Liver (tissue), 9 donors: ENCODE results near the gene FGFR3. TPM values are rescaled to one million over a fixed set of nuclear protein-coding genes. Genes with fewer than 3 reads are reported as not detected.
A peak's percentile ranks its signal among the peaks of the same experiment; 100 is the strongest.

ENCODE experiments used
- DNase-seq: peaks from one replicate; pipeline ENCODE4 v3.0.0-alpha.2; 2017; ENCODE audit warnings: low spot score
- H3K27ac ChIP-seq, 2 donors: one replicate each; pipeline ENCODE4 v1.7.0; 2013; ENCODE audit warnings: inconsistent platforms in 2 of 2, low read length in 2 of 2, control low read depth in 1 of 2, low read depth in 1 of 2, mild to moderate bottlenecking in 1 of 2
- H3K27me3 ChIP-seq, 4 donors: one replicate each; pipeline versions ENCODE4 v1.6.1 to v1.7.0; 2013; ENCODE audit warnings: low read length in 3 of 4, inconsistent platforms in 1 of 4, mild to moderate bottlenecking in 1 of 4, moderate library complexity in 1 of 4; ENCODE audit not compliant: control insufficient read depth in 4 of 4, insufficient read depth in 4 of 4
- H3K36me3 ChIP-seq, 4 donors: one replicate each; pipeline versions ENCODE4 v1.6.1 to v1.7.0; 2013; ENCODE audit warnings: low read length in 3 of 4, mild to moderate bottlenecking in 3 of 4, low read depth in 1 of 4, moderate library complexity in 1 of 4; ENCODE audit not compliant: control insufficient read depth in 4 of 4, insufficient read depth in 3 of 4
- H3K4me1 ChIP-seq, 4 donors: one replicate each; pipeline versions ENCODE4 v1.6.1 to v1.7.0; 2013; ENCODE audit warnings: low read length in 3 of 4, mild to moderate bottlenecking in 3 of 4, moderate library complexity in 1 of 4; ENCODE audit not compliant: control insufficient read depth in 4 of 4, insufficient read depth in 4 of 4
- H3K4me3 ChIP-seq, 3 donors: one replicate each; pipeline versions ENCODE4 v1.6.1 to v1.7.0; 2013; ENCODE audit warnings: low read length in 3 of 3, control low read depth in 1 of 3, low read depth in 1 of 3, mild to moderate bottlenecking in 1 of 3
- H3K9ac ChIP-seq, 2 donors: one replicate each; pipeline ENCODE4 v1.7.0; 2013; ENCODE audit warnings: low read length in 2 of 2, mild to moderate bottlenecking in 2 of 2, moderate library complexity in 2 of 2, control low read depth in 1 of 2, low read depth in 1 of 2
- H3K9me3 ChIP-seq, 4 donors: one replicate each; pipeline versions ENCODE4 v1.6.1 to v1.7.0; 2013; ENCODE audit warnings: low read length in 3 of 4; ENCODE audit not compliant: control insufficient read depth in 4 of 4
- EGR1 ChIP-seq, 2 donors: IDR thresholded peaks; 2 replicates each; pipeline ENCODE4 v1.6.1; 2016 to 2018; ENCODE audit warnings: antibody characterized with exemption in 2 of 2, low read depth in 2 of 2
- FOXA2 ChIP-seq: IDR thresholded peaks from 2 replicates; pipeline ENCODE4 v1.6.1; 2016; ENCODE audit warnings: antibody characterized with exemption
- GABPA ChIP-seq, 2 donors: IDR thresholded peaks in 1 of 2; conservative IDR thresholded peaks in 1 of 2; 2 replicates each; pipeline ENCODE4 v1.6.1; 2016; ENCODE audit warnings: antibody characterized with exemption in 2 of 2, mild to moderate bottlenecking in 1 of 2, moderate library complexity in 1 of 2
- HNF4G ChIP-seq: IDR thresholded peaks from 2 replicates; pipeline ENCODE4 v1.6.1; 2016; ENCODE audit warnings: antibody characterized with exemption
- NR2F2 ChIP-seq: IDR thresholded peaks from 2 replicates; pipeline ENCODE4 v1.6.1; 2016; ENCODE audit warnings: antibody characterized with exemption
- RAD21 ChIP-seq, 2 donors: IDR thresholded peaks; 2 replicates each; pipeline ENCODE4 v1.6.1; 2016; ENCODE audit warnings: antibody characterized with exemption in 2 of 2, mild to moderate bottlenecking in 2 of 2
- RXRA ChIP-seq, 2 donors: IDR thresholded peaks; 2 replicates each; pipeline ENCODE4 v1.6.1; 2017 to 2018; ENCODE audit warnings: antibody characterized with exemption in 2 of 2, mild to moderate bottlenecking in 1 of 2
- SP1 ChIP-seq: IDR thresholded peaks from 2 replicates; pipeline ENCODE4 v1.6.1; 2018; ENCODE audit warnings: antibody characterized with exemption, mild to moderate bottlenecking
- TAF1 ChIP-seq: conservative IDR thresholded peaks from 2 replicates; pipeline ENCODE4 v1.6.1; 2016; ENCODE audit warnings: antibody characterized with exemption, mild to moderate bottlenecking
- WGBS: extraction: QIAGEN DNeasy Blood & Tissue Kit; methylation state at CpG from one replicate; pipeline ENCODE4 v1.1.7; 2013; 5-methylcytosine and 5-hydroxymethylcytosine counted together
- polyA plus RNA-seq, 2 donors: library from polyadenylated mRNA; stranded (reverse) in 1 of 2; unstranded in 1 of 2; fragments of 200-250 nt in 1 of 2; fragments of >200 nt in 1 of 2; fragmentation: Nextera tagmentation in 1 of 2; extraction: Ambion mirVana in 1 of 2; gene quantifications; one replicate each; pipeline versions ENCODE4 v1.2.1 to v1.2.3, GENCODE V29; 2013 to 2015
- total RNA-seq, 2 donors: library from RNA; depleted of rRNA; stranded (reverse); fragments of >200 nt; gene quantifications; one replicate each; pipeline ENCODE4 v1.2.3, GENCODE V29; 2014
- TF ChIP-seq, protein P1 (sequence below): IDR thresholded peaks from 2 replicates; pipeline ENCODE4 v1.6.1; 2016; ENCODE audit warnings: antibody characterized with exemption
- TF ChIP-seq, protein P2 (sequence below): IDR thresholded peaks from 2 replicates; pipeline ENCODE4 v1.6.1; 2016; ENCODE audit warnings: antibody characterized with exemption
- TF ChIP-seq, protein P3 (sequence below): IDR thresholded peaks from 2 replicates; pipeline ENCODE4 v1.6.1; 2016; ENCODE audit warnings: antibody characterized with exemption
- TF ChIP-seq, protein P4 (sequence below): IDR thresholded peaks from 2 replicates; pipeline ENCODE4 v1.6.1; 2016; ENCODE audit warnings: antibody characterized with exemption, mild to moderate bottlenecking
- TF ChIP-seq, protein P5 (sequence below): fragments of 150-350 bp; IDR thresholded peaks from 2 replicates; pipeline ENCODE4 v1.5.1; 2017; ENCODE audit warnings: improper control_type of control experiment, low read depth, low read length; ENCODE audit not compliant: missing input control
- donor health status: healthy.
- donor health status: healthy.
- donor health status: healthy.
- donor health status: healthy.
- donor health status: healthy.

FGFR3 gene
- total and polyA plus RNA-seq, 4 donors = 5.6 to 40.0 (median 29.1) TPM

DNA sequence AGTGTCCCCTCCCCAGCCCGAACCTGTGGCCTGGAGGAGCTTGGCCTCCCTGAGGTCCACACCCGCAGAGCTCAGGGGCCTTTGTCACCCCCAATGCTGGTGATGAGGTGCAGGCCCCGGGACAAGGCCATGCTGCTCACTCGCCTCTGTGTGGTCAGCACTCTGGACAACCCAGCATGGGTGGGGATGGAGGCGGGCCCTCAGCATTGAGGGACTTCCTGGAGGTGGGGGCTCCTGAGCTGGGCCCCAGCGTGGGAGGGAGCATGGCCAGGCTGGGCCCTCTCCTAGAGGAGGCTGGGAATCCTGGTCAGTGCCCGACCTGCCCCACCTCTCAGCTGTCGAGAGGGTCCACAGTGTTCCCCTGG lies 41.2 kb upstream of the FGFR3 start:
- Histone ChIP-seq H3K4me1 (peaks cover 2 to 12% (median 7%) of the 10 kb centered on the region in 4 donors), H3K36me3 (no peaks in the 10 kb centered on the region), H3K27ac (no peak overlapping the region), H3K9me3 (no peaks in the 10 kb centered on the region), H3K27me3 (no peaks in the 10 kb centered on the region), H3K4me3 (no peak overlapping the region), H3K9ac (no peak overlapping the region)
- TF ChIP-seq, protein P1, sequence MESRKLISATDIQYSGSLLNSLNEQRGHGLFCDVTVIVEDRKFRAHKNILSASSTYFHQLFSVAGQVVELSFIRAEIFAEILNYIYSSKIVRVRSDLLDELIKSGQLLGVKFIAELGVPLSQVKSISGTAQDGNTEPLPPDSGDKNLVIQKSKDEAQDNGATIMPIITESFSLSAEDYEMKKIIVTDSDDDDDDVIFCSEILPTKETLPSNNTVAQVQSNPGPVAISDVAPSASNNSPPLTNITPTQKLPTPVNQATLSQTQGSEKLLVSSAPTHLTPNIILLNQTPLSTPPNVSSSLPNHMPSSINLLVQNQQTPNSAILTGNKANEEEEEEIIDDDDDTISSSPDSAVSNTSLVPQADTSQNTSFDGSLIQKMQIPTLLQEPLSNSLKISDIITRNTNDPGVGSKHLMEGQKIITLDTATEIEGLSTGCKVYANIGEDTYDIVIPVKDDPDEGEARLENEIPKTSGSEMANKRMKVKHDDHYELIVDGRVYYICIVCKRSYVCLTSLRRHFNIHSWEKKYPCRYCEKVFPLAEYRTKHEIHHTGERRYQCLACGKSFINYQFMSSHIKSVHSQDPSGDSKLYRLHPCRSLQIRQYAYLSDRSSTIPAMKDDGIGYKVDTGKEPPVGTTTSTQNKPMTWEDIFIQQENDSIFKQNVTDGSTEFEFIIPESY = no peak
- TF ChIP-seq EGR1 (IDR thresholded peaks at IDR 0.05; ENCODE audit: low read depth in 2 of 2) (no peak), SP1 (no peak), TAF1 (no peak), GABPA (IDR thresholded peaks at IDR 0.05 in 1 of 2, conservative IDR thresholded peaks at IDR 0.05 in 1 of 2) (no peak), RXRA (IDR thresholded peaks at IDR 0.05) (no peak), FOXA2 (no peak), RAD21 (IDR thresholded peaks at IDR 0.05) (no peak)
- TF ChIP-seq, protein P2, sequence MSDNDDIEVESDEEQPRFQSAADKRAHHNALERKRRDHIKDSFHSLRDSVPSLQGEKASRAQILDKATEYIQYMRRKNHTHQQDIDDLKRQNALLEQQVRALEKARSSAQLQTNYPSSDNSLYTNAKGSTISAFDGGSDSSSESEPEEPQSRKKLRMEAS = no peak
- 85% methylated on average over 8 of the region's 8 CpGs for whole genome bisulfite sequencing
- no peak for DNase-seq

DNA sequence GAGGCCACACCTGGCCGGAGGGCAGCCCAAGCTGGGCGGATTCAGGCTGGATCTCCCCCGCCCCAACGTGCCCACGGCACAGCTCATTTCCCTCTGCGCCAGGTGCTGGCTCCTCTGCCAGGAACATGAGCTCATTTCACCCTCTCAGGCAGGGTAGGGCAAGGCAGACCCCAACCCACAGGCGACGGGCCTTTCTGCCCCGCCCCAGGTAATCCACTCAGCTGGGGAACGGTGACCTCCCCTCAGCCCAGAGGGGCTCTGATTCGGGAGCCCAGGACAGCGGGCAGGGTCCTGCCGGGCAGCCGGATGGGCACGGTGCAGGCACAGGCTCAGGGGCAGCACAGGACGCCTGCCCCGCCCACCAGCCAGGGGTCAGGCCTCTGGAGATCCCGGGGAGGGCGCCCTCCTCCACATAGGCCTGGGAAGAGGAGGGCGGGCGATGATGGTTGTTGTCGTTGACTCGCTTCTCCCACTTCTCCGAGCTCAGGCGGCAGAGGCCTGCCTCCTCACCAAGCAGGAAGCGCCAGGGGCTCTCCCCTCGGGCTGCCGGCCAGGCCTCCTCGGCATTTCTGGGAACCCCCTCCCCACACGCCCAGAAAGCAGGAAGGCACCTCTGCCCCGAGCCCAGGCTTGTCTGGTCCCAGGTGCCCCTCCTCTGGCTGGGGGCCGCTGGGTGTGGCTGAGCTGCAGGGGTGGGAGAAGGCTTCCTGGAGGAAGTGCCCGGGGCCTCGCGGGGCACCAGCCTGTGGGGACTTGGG lies 40.6 kb upstream of the FGFR3 start:
- H3K36me3 ChIP-seq = no peaks in the 10 kb centered on the region
- H3K9ac ChIP-seq = no peak overlapping the region
- H3K27me3 ChIP-seq = no peaks in the 10 kb centered on the region
- WGBS = 57% methylated on average over 35 of the region's 35 CpGs
- no peak for DNase-seq
- H3K27ac ChIP-seq = peak overlapping the region in 1 of 2 donors; percentile 7
- H3K4me3 ChIP-seq = no peak overlapping the region
- no peaks in the 10 kb centered on the region for H3K9me3 ChIP-seq
- H3K4me1 ChIP-seq = peaks cover 0 to 12% (median 7%) of the 10 kb centered on the region in 4 donors
- TF ChIP-seq, protein P2 = no peak
- TF ChIP-seq, protein P1 = no peak
- TF ChIP-seq TAF1 = no peak
- no peak for TF ChIP-seq NR2F2
- no peak for TF ChIP-seq GABPA (IDR thresholded peaks at IDR 0.05 in 1 of 2, conservative IDR thresholded peaks at IDR 0.05 in 1 of 2)
- no peak for TF ChIP-seq HNF4G
- no peak for TF ChIP-seq FOXA2
- TF ChIP-seq, protein P3, sequence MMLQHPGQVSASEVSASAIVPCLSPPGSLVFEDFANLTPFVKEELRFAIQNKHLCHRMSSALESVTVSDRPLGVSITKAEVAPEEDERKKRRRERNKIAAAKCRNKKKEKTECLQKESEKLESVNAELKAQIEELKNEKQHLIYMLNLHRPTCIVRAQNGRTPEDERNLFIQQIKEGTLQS = no peak
- TF ChIP-seq, protein P4, sequence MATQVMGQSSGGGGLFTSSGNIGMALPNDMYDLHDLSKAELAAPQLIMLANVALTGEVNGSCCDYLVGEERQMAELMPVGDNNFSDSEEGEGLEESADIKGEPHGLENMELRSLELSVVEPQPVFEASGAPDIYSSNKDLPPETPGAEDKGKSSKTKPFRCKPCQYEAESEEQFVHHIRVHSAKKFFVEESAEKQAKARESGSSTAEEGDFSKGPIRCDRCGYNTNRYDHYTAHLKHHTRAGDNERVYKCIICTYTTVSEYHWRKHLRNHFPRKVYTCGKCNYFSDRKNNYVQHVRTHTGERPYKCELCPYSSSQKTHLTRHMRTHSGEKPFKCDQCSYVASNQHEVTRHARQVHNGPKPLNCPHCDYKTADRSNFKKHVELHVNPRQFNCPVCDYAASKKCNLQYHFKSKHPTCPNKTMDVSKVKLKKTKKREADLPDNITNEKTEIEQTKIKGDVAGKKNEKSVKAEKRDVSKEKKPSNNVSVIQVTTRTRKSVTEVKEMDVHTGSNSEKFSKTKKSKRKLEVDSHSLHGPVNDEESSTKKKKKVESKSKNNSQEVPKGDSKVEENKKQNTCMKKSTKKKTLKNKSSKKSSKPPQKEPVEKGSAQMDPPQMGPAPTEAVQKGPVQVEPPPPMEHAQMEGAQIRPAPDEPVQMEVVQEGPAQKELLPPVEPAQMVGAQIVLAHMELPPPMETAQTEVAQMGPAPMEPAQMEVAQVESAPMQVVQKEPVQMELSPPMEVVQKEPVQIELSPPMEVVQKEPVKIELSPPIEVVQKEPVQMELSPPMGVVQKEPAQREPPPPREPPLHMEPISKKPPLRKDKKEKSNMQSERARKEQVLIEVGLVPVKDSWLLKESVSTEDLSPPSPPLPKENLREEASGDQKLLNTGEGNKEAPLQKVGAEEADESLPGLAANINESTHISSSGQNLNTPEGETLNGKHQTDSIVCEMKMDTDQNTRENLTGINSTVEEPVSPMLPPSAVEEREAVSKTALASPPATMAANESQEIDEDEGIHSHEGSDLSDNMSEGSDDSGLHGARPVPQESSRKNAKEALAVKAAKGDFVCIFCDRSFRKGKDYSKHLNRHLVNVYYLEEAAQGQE = no peak
- no peak for TF ChIP-seq SP1
- no peak for TF ChIP-seq EGR1 (IDR thresholded peaks at IDR 0.05; ENCODE audit: low read depth in 2 of 2)
- TF ChIP-seq, protein P5, sequence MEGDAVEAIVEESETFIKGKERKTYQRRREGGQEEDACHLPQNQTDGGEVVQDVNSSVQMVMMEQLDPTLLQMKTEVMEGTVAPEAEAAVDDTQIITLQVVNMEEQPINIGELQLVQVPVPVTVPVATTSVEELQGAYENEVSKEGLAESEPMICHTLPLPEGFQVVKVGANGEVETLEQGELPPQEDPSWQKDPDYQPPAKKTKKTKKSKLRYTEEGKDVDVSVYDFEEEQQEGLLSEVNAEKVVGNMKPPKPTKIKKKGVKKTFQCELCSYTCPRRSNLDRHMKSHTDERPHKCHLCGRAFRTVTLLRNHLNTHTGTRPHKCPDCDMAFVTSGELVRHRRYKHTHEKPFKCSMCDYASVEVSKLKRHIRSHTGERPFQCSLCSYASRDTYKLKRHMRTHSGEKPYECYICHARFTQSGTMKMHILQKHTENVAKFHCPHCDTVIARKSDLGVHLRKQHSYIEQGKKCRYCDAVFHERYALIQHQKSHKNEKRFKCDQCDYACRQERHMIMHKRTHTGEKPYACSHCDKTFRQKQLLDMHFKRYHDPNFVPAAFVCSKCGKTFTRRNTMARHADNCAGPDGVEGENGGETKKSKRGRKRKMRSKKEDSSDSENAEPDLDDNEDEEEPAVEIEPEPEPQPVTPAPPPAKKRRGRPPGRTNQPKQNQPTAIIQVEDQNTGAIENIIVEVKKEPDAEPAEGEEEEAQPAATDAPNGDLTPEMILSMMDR = no peak
